K562 treated with DMSO at 1 percent for 12 hours (cell line): ENCODE measurements around the gene FAS. TPM values are rescaled to one million over a fixed set of nuclear protein-coding genes. Genes with fewer than 3 reads are reported as not detected.

ENCODE experiments used
- total RNA-seq: library from RNA; unstranded; fragments of 300-600 nt; gene quantifications from 2 replicates; pipeline ENCODE4 v1.2.3, GENCODE V29; 2022; ENCODE audit not compliant: insufficient read depth

FAS gene
- 0.63 and 0.86 TPM in 2 replicates for total RNA-seq

DNA sequence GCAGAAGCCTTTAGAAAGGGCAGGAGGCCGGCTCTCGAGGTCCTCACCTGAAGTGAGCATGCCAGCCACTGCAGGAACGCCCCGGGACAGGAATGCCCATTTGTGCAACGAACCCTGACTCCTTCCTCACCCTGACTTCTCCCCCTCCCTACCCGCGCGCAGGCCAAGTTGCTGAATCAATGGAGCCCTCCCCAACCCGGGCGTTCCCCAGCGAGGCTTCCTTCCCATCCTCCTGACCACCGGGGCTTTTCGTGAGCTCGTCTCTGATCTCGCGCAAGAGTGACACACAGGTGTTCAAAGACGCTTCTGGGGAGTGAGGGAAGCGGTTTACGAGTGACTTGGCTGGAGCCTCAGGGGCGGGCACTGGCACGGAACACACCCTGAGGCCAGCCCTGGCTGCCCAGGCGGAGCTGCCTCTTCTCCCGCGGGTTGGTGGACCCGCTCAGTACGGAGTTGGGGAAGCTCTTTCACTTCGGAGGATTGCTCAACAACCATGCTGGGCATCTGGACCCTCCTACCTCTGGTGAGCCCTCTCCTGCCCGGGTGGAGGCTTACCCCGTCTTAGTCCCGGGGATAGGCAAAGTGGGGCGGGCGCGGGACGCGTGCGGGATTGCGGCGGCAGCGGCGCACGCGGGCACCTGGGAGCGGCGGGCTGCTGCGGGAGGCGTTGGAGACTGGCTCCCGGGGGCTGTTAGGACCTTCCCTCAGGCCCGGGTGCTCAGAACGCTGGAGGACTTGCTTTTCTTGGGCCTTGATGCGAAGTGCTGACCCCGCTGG is at the start of gene FAS:
Gene FAS, plus strand, starts transcription at position 415 of the 777 bp plus-strand sequence. Its CDS starts 79 bp downstream, at position 494.

DNA sequence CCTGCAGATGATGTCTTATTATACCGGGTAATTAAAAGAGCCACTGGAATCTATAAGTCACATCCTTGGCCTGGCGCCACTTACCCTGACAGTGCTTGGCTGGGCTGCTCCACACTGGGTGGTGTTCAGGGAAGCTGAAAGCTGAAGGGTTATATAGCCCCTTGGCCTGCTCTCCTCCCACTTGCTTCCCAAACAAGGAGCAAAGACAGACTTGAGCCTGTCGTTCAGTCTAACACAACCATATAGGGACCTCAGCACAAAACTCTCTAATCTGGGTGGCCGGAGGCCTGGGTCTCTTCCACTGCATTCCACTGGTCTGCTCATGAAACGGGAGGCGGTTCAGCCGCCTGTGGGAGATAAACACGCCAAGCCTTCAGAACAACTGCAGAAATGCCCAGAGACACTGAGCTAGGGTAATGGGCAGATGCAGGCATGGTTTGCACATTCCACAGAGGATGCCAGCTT is 37.9 kb upstream of the FAS start, which contains the start of gene ACTA2:
Gene ACTA2, minus strand, starts transcription at position 127 of the 465 bp plus-strand sequence. CDS start 3,843 bp downstream, outside the sequence.

Other genes with a start within 250 kb of the FAS start
- not detected in 2 replicates for gene LIPN, start 230.8 kb upstream of the FAS start, total RNA-seq
- not detected in 2 replicates for gene LIPM, start 188.1 kb upstream of the FAS start, total RNA-seq
- gene ANKRD22, start 139.0 kb upstream of the FAS start, total RNA-seq = not detected in 2 replicates
- gene STAMBPL1, start 110.6 kb upstream of the FAS start, total RNA-seq = not detected in 2 replicates
- gene ACTA2, start 38.0 kb upstream of the FAS start, total RNA-seq = 2.9 TPM in 1 of 2 replicates, not detected in the other
- not detected in 2 replicates for gene CH25H, start 216.5 kb downstream of the FAS start, total RNA-seq